SK-N-SH treated with all-trans-retinoic acid at 6 μM for 48 hours (cell line): ENCODE measurements around the gene SIL1.

ENCODE experiments used
- ARNTL ChIP-seq: fragments of 450-650 bp; formaldehyde crosslinking; IDR thresholded peaks from 2 replicates; pipeline ENCODE4 v1.5.0; 2020; ENCODE audit warnings: low read depth, mild to moderate bottlenecking, moderate library complexity, borderline replicate concordance
- PPARA ChIP-seq: fragments of 250-450 bp; sonication (Bioruptor Pico); IDR thresholded peaks from 2 replicates; pipeline ENCODE4 v1.5.0; 2020; ENCODE audit warnings: mild to moderate bottlenecking, borderline replicate concordance
- TCF4 ChIP-seq: fragments of 250-450 bp; sonication (Bioruptor Pico); IDR thresholded peaks from 2 replicates; pipeline ENCODE4 v1.8.0; 2021; ENCODE audit warnings: mild to moderate bottlenecking, moderate library complexity, borderline replicate concordance
- TOX ChIP-seq: fragments of 250-450 bp; sonication (Bioruptor Pico); IDR thresholded peaks from 2 replicates; pipeline ENCODE4 v1.8.0; 2021; ENCODE audit warnings: mild to moderate bottlenecking, moderate library complexity, borderline replicate concordance
- ZC3H10 ChIP-seq: fragments of 250-450 bp; sonication (Bioruptor Pico); IDR thresholded peaks from 2 replicates; pipeline ENCODE4 v1.5.1; 2021; ENCODE audit warnings: mild to moderate bottlenecking, moderate library complexity
- ZNF70 ChIP-seq: fragments of 450-650 bp; formaldehyde crosslinking; IDR thresholded peaks from 2 replicates; pipeline ENCODE4 v1.5.0; 2020; ENCODE audit warnings: mild to moderate bottlenecking, moderate library complexity
- TF ChIP-seq, protein P1 (sequence below): fragments of 250-450 bp; sonication (Bioruptor Pico); IDR thresholded peaks from 2 replicates; pipeline ENCODE4 v1.8.0; 2020; ENCODE audit warnings: mild to moderate bottlenecking, moderate library complexity, borderline replicate concordance
- TF ChIP-seq, protein P2 (sequence below): fragments of 250-450 bp; sonication (Bioruptor Pico); IDR thresholded peaks from 2 replicates; pipeline ENCODE4 v1.5.1; 2021; ENCODE audit warnings: mild to moderate bottlenecking, moderate library complexity

GRCh38 chr5:138898299-138898698, 299.9 kb downstream of the SIL1 start:
- TF ChIP-seq PPARA (CRISPR knock-in tag) (no peak), ZC3H10 (CRISPR knock-in tag) (no peak), ZNF70 (CRISPR knock-in tag) (no peak), TOX (no peak), ARNTL (CRISPR knock-in tag) (no peak), TCF4 (CRISPR knock-in tag) (no peak)
- TF ChIP-seq, protein P1, sequence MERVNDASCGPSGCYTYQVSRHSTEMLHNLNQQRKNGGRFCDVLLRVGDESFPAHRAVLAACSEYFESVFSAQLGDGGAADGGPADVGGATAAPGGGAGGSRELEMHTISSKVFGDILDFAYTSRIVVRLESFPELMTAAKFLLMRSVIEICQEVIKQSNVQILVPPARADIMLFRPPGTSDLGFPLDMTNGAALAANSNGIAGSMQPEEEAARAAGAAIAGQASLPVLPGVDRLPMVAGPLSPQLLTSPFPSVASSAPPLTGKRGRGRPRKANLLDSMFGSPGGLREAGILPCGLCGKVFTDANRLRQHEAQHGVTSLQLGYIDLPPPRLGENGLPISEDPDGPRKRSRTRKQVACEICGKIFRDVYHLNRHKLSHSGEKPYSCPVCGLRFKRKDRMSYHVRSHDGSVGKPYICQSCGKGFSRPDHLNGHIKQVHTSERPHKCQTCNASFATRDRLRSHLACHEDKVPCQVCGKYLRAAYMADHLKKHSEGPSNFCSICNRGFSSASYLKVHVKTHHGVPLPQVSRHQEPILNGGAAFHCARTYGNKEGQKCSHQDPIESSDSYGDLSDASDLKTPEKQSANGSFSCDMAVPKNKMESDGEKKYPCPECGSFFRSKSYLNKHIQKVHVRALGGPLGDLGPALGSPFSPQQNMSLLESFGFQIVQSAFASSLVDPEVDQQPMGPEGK = no peak
- TF ChIP-seq, protein P2, sequence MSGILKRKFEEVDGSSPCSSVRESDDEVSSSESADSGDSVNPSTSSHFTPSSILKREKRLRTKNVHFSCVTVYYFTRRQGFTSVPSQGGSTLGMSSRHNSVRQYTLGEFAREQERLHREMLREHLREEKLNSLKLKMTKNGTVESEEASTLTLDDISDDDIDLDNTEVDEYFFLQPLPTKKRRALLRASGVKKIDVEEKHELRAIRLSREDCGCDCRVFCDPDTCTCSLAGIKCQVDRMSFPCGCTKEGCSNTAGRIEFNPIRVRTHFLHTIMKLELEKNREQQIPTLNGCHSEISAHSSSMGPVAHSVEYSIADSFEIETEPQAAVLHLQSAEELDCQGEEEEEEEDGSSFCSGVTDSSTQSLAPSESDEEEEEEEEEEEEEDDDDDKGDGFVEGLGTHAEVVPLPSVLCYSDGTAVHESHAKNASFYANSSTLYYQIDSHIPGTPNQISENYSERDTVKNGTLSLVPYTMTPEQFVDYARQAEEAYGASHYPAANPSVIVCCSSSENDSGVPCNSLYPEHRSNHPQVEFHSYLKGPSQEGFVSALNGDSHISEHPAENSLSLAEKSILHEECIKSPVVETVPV (CRISPR knock-in tag) = no peak
